DMS53 treated with DMSO at 0.1 percent for 48 hours (cell line): Measurements from ENCODE around the gene DEFB125.

ENCODE experiments used
- DNase-seq: peaks from one replicate; lab custom pipeline; 2025; ENCODE audit not compliant: unreplicated experiment; lab: John Stamatoyannopoulos, UW

The DEFB125 gene

GRCh38 chr20:145877-146276 is 58.4 kb downstream of the DEFB125 start:
- DNase-seq = no peak
